NCI-H2171 treated with DMSO at 0.1 percent for 48 hours (cell line): Measurements from ENCODE around the gene ZSCAN4.

ENCODE experiments used
- DNase-seq: peaks from one replicate; lab custom pipeline; 2025; lab: John Stamatoyannopoulos, UW

The ZSCAN4 gene, protein sequence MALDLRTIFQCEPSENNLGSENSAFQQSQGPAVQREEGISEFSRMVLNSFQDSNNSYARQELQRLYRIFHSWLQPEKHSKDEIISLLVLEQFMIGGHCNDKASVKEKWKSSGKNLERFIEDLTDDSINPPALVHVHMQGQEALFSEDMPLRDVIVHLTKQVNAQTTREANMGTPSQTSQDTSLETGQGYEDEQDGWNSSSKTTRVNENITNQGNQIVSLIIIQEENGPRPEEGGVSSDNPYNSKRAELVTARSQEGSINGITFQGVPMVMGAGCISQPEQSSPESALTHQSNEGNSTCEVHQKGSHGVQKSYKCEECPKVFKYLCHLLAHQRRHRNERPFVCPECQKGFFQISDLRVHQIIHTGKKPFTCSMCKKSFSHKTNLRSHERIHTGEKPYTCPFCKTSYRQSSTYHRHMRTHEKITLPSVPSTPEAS

DNA sequence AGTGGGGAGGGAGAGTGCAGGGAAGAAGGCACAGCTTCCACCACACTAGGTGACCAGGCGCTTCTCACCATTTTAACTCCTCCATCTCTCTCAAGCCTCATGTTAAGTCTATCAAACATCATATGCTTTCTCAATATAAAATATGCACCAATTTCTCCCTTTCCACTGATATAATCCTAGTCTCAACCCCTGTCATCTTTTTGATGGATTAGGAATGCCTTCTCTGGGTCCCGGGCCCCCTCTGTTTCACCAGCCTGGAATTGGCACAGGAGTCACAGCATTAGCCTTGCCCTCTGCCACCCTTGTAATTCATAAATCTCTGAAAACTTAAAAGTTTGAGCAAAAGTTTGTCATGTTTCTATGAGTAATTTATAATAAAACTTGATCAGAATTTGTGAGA is at the start of gene ZSCAN4:
TSS of gene ZSCAN4 (plus strand) at position 301 of the 400 bp plus-strand sequence. CDS start 7,211 bp downstream, outside the sequence.
- DNase-seq: no peak

DNA sequence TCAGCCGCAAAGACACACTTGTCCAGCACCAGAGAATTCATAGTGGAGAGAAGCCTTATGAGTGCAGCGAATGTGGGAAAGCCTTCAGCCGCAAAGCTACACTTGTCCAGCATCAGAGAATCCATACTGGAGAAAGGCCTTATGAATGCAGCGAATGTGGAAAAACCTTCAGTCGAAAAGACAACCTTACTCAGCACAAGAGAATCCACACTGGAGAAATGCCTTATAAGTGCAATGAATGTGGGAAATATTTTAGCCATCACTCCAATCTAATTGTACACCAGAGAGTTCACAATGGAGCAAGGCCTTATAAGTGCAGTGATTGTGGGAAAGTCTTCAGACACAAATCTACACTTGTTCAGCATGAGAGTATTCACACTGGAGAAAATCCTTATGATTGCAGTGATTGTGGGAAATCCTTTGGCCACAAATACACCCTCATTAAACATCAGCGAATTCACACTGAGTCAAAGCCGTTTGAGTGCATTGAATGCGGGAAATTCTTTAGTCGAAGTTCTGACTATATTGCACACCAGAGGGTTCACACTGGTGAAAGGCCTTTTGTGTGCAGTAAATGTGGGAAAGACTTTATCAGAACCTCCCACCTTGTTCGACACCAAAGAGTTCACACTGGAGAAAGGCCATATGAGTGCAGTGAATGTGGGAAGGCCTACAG is 47.9 kb upstream of the ZSCAN4 start:
- DNase-seq: no peak

DNA sequence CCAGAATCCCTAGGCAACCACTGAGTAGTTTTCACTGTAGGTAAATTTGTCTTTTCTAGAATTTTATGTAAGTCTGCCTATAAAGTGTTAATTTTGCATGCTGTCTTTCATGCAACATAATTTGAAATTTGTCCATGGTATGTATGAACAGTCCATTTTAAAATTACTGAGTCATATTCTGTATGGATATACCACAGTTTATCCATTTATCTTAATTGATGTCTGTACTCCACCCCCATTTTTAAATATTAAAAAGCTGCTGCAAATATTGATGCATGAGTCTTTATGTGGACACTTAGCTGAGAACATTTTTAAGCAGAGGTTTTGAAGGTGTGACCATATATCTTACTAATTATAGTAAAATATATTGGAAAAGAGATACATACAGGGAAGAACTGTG is 45.6 kb upstream of the ZSCAN4 start:
- DNase-seq: no peak

DNA sequence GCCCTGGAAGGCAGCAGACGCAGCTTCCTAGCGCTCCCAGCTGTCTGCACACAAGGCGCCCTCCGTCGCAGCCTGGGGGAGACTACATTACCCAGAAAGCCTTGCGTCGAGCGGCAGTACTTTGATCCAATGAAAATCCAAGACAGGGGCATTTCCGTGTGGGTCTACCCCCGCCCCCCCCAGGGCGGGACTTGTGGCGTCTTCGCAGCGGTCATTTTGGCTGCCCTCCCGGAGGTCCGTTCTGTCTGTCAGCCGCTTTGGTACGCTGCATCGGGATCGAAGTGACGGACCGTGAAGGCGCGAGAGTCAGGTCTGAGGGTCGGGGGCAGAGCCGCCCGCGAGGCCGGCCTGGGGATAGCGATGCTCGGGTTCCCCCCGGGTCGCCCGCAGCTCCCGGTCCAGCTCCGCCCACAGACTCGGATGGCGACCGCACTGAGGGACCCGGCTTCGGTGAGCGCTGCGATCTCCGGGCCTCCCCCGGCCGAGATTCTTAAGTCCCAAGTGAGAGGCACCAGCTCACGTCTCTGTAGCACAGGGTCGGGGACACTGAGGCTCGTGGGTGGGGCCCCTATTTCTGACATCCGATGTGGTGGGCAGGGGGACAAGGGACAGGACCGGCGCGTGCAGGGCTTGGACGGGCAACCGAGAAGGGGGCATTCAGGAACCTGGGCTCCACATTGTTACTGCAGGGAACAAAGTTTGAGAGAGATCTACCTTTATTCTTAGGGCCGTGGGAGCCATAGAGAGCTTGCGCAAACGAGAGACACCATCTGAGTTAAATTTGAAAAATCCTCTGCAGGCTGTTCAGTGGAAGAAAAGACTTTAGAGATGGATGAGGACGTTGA is 35.5 kb upstream of the ZSCAN4 start, which contains the start of gene ZNF211:
TSS of gene ZNF211 (plus strand) at position 182 of the 845 bp plus-strand sequence. CDS start at position 361, 179 bp downstream.
- peak; percentile 94 for DNase-seq

DNA sequence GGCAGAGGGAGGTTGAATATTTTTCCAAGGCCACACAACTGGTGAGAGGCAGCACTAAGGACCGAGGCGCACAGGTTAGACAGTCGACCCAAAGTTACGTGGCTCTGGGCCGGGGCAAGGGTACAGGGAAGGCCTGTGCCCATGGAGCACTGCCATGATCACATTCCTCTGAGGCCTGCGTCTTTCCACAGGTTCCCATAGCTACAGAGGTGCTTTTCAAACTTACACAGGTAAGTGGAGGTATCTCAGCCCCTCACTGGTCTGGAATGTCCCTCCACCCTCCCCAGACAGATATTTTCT is 35.0 kb upstream of the ZSCAN4 start:
- DNase-seq: no peak

DNA sequence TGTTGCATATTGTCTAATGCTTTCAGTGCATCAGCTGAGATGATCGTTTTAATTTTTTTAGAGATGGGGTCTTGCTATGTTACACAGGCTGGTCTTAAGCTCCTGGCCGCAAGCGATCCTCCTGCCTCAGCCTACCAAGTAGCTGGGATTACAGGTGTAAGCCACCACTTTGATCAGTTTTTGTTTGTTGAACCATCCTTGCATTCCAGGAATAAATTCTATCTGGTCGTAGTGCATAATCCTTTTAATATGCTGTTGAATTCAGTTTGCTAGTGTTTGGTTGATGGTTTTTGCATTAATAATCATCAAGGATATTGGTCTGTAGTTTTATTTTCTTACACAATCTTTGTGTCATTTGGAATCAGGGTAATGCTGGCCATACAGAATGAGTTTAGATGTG is 31.4 kb upstream of the ZSCAN4 start:
- no peak for DNase-seq

DNA sequence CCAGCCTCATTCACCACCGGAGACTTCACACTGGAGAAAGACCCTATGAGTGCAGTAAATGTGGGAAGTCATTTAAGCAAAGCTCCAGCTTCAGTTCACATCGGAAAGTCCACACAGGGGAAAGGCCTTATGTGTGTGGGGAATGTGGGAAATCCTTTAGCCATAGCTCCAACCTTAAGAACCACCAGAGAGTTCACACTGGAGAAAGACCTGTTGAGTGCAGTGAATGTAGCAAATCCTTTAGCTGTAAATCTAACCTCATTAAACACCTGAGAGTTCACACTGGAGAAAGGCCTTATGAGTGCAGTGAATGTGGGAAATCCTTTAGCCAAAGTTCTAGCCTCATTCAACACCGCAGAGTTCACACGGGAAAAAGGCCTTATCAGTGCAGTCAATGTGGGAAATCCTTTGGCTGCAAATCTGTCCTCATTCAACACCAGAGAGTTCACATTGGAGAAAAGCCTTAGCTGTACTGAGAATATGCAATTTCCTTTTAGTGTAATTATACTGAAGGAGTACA is 27.0 kb upstream of the ZSCAN4 start:
- DNase-seq: no peak

DNA sequence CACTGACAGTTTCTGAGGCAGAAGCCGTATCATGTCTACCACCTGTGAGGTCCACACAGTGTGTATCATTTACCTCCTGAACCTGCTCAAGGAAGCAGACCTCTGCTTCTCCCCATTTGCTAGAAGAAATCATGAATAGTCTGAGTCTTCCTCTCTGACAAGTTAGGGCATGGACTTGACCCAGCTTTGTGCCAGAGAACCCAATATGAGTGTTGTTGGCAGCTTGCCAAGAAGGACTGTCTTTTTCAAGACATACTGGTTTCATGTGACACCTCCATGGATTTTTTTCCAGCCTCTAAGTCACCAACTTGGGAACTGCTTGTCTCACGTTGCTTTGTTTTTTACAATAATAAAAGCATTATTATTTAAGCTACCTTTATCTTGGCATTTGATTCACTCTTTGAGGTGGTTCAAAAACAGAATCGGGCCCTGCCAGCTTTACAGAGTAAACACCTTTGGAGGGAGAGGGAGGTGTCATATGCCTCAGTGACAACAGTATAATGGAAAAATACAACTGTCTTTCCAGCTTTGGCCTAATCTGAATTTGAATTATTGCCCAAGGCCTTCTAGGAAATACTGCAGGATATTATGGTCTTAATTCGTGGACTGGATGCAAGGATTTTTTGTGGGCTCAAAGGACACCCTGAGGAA is 26.2 kb upstream of the ZSCAN4 start:
- peak; percentile 50 for DNase-seq

DNA sequence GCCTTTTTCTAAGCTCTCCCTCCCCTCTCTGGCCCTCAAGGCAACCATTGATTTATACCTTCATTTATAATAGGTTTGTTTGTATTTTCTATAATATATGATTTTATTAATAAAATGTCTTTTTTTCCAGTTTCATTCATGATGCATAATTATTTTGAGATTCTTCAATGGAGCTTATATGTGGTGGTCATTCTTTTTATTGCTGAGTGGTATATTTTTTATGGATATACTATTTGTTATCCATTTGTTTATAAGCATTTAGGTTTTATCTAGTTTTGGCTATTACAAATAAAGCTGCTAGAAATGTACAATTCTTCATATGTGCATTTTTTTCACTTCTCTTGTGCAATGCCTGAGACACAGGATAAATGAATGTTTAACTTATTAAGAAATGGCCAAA is 25.0 kb upstream of the ZSCAN4 start:
- DNase-seq: no peak

DNA sequence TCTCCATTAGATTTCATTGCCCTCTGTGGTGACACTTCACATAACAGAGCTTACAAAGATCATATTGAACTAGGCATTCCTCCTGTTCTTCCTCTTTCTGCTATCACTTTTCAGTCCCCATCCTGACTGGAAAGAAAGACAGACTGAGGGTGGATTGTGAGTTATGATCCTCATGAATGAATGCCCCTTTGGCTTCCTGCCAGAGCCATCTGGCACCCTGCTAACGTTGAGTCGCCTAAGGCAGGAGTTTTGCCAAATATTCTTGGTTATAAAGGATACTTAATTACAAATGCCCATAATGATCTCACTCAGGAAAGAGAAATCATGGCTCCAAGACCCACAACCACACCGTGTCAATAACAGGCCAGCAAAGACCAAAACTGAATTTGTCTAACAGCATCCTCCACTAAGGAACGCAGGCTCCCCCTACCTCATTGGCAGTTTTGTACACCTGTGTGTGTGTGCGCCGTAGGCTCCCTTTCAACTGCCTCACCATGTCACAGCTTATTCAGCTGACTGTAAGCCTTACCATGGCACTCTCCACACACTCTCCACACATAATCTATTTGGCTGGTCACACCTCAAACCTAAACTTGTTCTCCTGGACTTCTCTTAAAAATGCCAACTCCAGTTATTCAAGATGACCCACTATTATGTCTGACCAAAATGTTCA is 20.3 kb upstream of the ZSCAN4 start:
- DNase-seq: peak; percentile 89

DNA sequence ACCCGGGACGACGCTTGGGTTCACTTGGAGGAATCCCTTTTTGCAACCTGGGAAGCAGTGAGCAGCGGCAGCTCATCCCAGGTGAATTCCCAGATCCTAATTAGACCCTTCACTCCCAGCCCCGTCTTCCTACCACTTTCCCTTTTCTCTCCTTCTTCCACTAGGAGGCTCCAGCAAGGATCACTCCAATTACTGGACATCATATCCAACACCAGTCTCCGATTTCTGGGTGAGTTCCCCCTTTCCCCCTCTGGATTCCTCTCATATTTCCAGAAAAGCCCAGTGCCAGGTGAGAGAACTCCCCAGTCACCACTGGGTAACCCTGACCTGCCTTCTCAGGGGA is 17.1 kb upstream of the ZSCAN4 start:
- DNase-seq: no peak

DNA sequence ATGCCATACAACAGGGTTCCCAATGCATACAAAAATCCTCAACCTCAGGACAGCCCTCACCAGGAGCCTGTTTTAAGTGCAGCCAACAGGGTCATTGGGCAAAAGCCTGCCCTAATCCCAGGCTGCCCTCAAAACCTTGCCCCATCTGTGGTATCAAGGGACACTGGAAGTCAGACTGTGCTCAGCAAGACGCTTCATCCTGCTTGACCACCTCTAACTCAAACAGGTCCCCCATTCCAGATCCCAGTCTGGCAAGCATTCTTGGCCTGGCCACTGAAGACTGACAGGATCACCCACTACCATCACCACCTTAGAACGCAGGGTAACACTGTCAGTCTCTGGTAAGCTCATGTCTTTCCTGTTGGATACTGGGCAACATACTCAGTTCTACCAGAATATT is 15.0 kb upstream of the ZSCAN4 start:
- no peak for DNase-seq

DNA sequence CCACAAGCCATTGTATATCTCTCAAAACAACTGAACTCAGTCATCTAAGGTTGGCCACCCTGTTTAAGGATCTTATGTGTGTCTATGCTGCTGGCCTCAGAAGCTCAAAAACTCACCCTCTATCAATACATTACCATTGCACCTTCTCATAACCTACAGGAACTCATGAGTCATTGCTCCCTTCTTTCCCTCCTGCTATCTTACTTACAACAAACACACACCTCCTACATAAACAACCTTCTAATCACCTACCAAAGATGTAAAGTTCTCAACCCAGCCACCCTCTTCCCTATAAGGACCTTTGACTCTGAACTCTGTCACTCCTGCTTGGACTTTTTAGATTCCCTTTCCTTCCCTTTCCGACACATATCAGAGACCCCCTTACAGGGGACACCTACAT is 13.3 kb upstream of the ZSCAN4 start:
- DNase-seq: no peak

DNA sequence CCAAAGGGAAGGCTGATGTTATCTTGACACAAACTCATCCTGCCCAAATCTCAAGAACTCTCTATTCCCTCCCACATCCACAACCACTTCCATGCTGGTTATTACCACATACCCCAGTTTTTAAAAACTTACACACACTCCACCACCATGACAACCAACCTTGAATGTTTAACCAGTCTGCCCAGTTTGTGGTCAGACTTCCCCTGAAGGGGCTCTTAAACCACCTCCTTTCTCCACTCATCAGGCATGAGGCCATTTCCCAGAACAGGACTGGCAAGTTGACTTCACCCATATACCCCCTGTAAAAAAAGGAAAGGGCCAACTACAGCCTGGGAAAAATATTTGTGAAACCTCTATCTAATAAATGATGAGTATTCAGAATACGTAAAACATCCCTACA is 12.4 kb upstream of the ZSCAN4 start:
- no peak for DNase-seq

DNA sequence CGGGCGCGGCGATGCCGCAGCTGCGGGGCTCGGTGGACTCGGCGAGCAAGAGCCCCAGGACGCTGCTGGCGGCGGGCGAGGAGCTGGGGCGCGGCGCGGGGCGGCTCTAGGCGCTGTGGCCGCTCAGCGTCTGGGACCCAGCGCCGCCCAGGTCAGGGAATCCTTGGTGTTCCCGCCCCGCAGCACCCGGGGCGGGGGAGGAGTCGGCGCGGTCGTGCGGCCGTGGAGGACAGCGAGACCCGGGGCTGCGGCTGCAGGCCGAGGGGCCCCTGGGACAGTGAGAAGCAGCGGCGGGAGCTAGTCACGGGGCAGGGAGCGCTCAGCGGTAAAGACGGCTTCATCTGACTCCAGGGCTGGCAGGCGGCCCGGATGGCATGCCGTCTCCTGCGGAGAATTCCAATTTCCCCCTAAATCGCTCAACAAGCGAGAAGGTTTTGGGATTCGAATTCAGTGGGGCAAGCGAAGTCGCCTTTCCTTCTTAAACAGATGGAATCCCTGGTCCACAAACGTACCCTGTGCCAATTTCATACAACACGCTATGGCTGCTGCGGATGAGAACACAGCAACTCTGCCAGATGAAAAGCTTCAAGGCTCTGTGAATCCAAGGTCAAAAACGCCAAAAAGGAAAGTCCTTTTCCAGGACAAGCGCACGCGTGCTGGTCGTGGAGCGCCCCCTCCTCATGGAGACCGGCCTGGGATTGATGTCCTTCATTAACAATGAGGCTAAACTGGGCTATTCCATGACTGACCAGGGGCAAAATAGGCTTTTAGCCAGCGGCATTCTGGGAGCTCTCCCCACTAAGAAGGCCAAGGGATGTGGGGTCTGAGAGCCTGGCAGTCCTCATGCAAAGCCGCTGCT is 4.2 kb upstream of the ZSCAN4 start:
- peak; percentile 36 for DNase-seq

DNA sequence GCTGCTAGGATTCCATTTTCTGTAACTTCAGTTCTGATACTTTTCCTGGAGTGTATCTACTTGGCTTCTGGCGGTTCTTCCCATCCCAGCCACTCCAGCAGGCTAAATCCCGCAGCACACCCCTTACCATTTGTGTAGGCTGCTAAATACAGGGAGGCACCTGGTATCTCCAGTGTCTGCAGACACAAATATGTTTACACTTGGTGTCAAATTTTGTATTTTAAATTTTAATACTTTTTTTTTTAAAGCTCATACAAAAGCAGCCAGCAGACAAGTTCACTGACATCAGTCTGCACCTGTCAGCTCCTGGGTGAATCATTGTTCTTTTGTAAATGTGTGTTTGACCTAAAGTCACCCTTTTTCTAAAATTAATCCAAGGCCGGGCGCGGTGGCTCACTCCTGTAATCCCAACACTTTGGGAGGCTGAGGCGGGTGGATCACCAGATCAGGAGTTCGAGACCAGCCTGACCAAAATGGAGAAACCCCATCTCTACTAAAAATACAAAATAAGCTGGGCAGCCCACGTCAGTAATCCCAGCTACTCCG is 3.4 kb upstream of the ZSCAN4 start:
- peak; percentile 5 for DNase-seq

DNA sequence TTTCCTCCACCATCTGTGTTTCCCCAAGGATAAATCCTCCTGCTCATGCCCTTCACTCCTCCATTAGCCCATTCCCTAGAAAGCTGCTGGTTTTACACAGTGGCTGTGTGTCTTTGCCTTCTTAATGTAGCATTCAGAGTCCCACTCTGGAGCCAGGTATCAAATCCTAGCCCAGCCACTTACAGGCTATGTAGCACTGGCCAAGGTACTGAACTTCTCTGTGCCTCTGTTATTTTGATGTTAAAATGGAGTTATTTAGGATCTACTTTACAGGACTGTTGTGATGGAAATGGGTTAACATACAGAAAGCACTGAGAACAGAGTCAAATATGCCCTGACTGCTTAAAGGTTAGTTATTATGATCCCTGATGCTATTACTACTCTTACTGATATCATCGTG is 1.5 kb upstream of the ZSCAN4 start:
- no peak for DNase-seq

DNA sequence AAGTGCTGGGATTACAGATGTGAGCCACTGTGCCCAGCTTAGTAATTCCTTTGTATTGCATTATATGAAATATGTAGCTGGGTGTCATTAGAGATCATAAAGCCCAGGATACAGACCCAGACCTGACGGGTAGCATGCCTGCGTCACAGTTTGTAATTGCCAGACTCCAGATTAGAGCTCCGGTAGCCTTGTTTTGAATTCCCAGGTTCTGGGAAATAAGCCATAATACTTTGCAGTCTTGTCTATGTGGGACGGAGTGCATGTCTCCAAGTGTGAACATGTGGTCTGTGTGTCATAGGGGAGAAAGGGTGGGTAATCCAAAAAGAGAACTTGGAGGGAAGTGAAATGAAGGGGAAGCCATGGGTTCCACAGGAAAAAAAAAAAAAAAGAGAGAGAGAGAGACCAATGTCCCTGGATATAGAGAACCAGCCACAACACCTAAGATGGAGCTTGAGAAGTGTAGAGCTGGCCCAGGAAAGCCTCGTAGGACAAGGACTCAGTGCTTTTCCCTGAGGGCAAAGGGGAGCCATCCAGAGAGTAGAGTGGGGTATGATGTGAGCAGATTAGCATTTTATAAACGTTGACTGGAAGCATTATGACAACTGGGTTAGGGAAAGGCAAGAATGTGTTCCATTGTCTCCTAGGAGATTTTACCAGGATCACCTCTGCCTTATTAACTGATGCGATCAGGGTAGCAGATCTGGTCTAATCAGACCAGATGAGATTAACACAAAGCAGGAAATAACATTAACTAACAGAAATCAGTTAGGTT is 2.6 kb downstream of the ZSCAN4 start:
- no peak for DNase-seq

DNA sequence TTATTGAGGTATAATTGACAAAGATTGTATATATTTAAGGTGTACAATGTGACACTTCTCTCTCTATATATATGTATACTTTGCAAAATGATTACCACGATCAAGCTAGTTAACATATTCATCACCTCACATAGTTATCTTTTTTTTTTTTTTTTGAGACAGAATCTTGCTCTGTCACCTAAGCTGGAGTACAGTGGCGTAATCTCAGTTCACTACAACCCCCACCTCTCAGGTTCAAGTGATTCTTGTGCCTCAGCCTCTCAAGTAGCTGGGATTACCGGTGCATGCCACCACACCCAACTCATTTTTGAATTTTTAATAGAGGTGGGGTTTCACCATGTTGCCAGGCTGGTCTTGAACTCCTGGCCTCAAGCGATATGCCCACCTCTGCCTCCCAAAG is 3.7 kb downstream of the ZSCAN4 start:
- no peak for DNase-seq
